HFFc6 (cell line): Measurements from ENCODE around the gene NR1I3. TPM values are rescaled to one million over a fixed set of nuclear protein-coding genes. Genes with fewer than 3 reads are reported as not detected.

ENCODE experiments used
- DNase-seq: peaks from one replicate; pipeline ENCODE4 v3.0.0-alpha.2; 2018
- H3K27ac Mint-ChIP-seq: 2 replicates; pipeline ENCODE4 v1.8.0; 2020; ENCODE audit warnings: mild to moderate bottlenecking, mixed read lengths
- H3K27me3 Mint-ChIP-seq: 2 replicates; pipeline ENCODE4 v1.8.0; 2021; ENCODE audit warnings: mild to moderate bottlenecking, moderate library complexity, mixed read lengths; ENCODE audit not compliant: insufficient read depth
- H3K36me3 Mint-ChIP-seq: 2 replicates; pipeline ENCODE4 v1.8.0; 2021; ENCODE audit warnings: low read depth, mixed read lengths
- H3K4me1 Mint-ChIP-seq: 2 replicates; pipeline ENCODE4 v1.8.0; 2020; ENCODE audit warnings: low read depth, mixed read lengths
- H3K4me3 Mint-ChIP-seq: 2 replicates; pipeline ENCODE4 v1.8.0; 2020; ENCODE audit warnings: mild to moderate bottlenecking, moderate library complexity, mixed read lengths
- H3K9me3 Mint-ChIP-seq: 2 replicates; pipeline ENCODE4 v1.8.0; 2020; ENCODE audit warnings: mild to moderate bottlenecking, mixed read lengths
- CTCF ChIP-seq: fragments of 200-600 bp; sonication (generic); IDR thresholded peaks from 2 replicates; pipeline ENCODE4 v1.5.0; 2021; ENCODE audit warnings: antibody characterized with exemption, mild to moderate bottlenecking
- total RNA-seq, 6 experiments: library from RNA; stranded (reverse); fragmentation: NEBNext Ultra II Directional; extraction: Animal tissue kit (Norgen Biotek cat#: 25700); gene quantifications; 2 replicates in 1 of 6; 3 replicates in 5 of 6; pipeline ENCODE4 v1.2.3, GENCODE V29; 2021

The NR1I3 gene
- total RNA-seq, 6 experiments from 2014 or later: not detected

GRCh38 chr1:161223805-161224694 is 14.0 kb downstream of the NR1I3 start:
- Mint-ChIP-seq H3K4me1 (peaks cover 29% of the 10 kb centered on the region), H3K4me3 (no peak overlapping the region), H3K27me3 (peaks cover 3% of the 10 kb centered on the region), H3K9me3 (no peaks in the 10 kb centered on the region), H3K36me3 (no peaks in the 10 kb centered on the region), H3K27ac (no peak overlapping the region)
- no peak for TF ChIP-seq CTCF
- no peak for DNase-seq

DNA sequence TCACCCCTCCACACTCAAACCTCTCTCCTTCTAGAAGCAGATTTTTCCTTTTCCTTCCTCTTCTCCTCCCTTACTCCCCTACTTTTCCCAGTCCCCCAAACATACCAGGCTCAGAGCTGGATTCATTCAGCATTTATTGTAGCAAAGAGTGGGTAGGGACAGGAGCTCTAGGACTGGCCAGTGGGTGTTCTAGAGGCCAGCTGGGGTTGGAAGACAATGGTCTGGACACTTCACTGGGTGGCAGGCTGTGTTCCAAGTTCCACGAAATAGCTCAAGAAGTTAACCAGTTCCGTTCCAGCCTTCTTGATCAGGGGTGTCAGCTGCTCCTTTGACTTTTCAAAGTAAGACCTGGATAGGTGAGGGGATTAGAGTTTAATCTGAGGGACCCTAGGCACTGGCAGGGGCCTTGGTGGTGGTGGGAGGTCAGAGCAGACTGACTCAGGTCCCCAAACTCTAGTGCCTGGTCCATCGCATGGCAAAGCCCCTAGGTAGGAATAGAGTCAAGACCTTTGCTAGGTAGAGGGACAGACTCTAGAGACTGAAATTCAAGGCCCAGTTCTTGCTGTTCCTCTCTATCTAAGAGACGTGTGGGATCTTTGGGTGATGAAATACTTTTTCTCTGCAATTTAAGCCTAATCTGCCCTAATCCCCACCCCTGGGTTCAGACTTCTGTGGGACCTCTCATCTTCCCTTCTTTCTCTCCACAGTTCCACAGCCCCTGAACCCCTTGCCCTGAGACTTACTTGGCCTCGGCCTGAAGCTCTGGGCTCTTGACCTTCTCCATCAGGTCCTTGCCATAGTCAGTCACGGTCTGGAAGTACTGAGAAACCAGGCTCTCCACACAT is 15.6 kb downstream of the NR1I3 start:
- no peak overlapping the region for H3K4me3 Mint-ChIP-seq
- H3K27me3 Mint-ChIP-seq: peaks cover 3% of the 10 kb centered on the region
- no peak for TF ChIP-seq CTCF
- no peak for DNase-seq
- no peaks in the 10 kb centered on the region for H3K9me3 Mint-ChIP-seq
- no peak overlapping the region for H3K27ac Mint-ChIP-seq
- H3K4me1 Mint-ChIP-seq: peaks cover 26% of the 10 kb centered on the region
- H3K36me3 Mint-ChIP-seq: no peaks in the 10 kb centered on the region

DNA sequence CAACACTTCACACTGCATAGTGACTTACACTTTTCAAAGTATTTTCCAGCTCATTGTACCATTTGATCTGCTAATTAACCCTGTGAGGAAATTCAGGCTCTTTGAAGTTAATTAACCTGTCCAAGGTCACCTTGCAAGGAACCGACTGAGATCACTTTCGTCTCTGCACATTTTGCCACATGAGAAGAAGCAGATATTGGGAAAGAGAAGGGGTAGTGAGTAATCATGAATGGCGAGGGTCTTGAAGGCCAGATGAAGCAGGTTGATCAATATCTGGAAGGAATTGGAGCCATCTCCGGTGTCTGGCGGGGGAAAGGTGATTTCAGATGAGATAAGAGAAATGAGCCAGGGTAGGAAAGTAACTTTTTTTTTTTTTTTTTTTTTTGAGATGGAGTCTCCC is 18.0 kb downstream of the NR1I3 start:
- Mint-ChIP-seq H3K4me3 (no peak overlapping the region), H3K9me3 (no peaks in the 10 kb centered on the region), H3K4me1 (peaks cover 26% of the 10 kb centered on the region), H3K36me3 (no peaks in the 10 kb centered on the region; the same call in 1 of the 2 replicates), H3K27me3 (peaks cover 3% of the 10 kb centered on the region; the same call in 1 of the 2 replicates), H3K27ac (no peak overlapping the region)
- no peak for TF ChIP-seq CTCF
- no peak for DNase-seq

GRCh38 chr1:161219078-161219892 is 18.7 kb downstream of the NR1I3 start:
- no peak for DNase-seq
- H3K9me3 Mint-ChIP-seq: no peaks in the 10 kb centered on the region
- TF ChIP-seq CTCF: no peak
- H3K4me3 Mint-ChIP-seq: no peak overlapping the region
- H3K27ac Mint-ChIP-seq: no peak overlapping the region
- H3K4me1 Mint-ChIP-seq: peaks cover 25% of the 10 kb centered on the region
- peaks cover 3% of the 10 kb centered on the region; the same call in 1 of the 2 replicates for H3K27me3 Mint-ChIP-seq
- peaks cover 4% of the 10 kb centered on the region; the same call in 1 of the 2 replicates for H3K36me3 Mint-ChIP-seq
